CD4-positive, alpha-beta T cell treated with Interleukin-4 for 1 hour (primary cell): ENCODE data around the gene RSPRY1.
"Not testable (repeated sequence)": the region's sequence is repeated elsewhere in the genome, so short reads cannot be mapped to it uniquely, and the experiment has no call there.

Source experiments
- DNase-seq, 2 donors: peaks; one replicate each; pipeline ENCODE4 v3.0.0-alpha.2; 2020 to 2022

Gene RSPRY1

GRCh38 chr16:57186872-57187854, 1.0 kb downstream of the RSPRY1 start:
- DNase-seq = peak in 1 of 2 donors; percentile 34

- not testable (repeated sequence) for DNase-seq
Observed at GRCh38 chr16:57187902-57188710, 2.0 kb downstream of the RSPRY1 start.

- DNase-seq = no peak
Observed at GRCh38 chr16:57188711-57189002, 2.5 kb downstream of the RSPRY1 start.

GRCh38 chr16:57189527-57189926, 3.4 kb downstream of the RSPRY1 start:
- DNase-seq = not testable (repeated sequence)

- DNase-seq = no peak
Observed at GRCh38 chr16:57190136-57190535, 4.0 kb downstream of the RSPRY1 start.

GRCh38 chr16:57191056-57191571, 5.0 kb downstream of the RSPRY1 start:
- DNase-seq = no peak

- DNase-seq = no peak
Observed at GRCh38 chr16:57192146-57192545, 6.0 kb downstream of the RSPRY1 start.

DNA sequence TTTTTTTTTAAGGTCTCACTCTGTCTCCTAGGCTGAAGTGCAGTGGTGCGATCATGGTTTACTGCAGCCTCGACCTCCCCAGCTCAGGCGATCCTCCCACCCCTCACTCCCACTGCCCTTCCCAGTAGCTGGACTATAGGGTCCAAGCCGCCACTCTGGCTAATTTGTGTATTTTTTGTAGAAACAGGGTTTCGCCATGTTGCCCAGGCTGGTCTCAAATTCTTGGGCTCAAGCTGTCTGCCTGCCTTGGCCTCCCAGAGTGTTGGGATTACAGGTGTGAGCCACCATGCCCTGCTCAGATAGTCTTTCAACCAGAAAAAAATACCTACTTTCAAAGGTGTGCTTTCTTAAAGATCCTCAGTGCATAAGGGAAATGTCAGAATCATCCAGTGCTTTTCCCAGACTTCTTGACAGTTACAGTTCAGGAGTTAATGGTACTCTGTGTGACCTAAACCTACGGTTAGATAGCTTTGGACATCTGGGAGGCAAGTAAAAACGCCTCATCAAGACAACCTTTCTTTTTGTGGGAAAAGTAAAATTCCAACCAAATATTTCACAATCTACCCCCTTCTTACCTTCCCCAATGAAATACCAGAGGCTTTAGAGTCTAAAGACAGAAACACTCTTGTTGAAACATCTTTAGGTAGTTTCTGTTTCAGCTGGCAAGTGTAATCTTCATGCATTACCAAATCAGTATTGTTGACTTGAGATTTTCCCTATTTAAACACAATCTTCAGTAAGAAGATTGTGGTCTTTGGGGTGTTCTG, 6.8 kb downstream of the RSPRY1 start:
- no peak for DNase-seq

GRCh38 chr16:57194512-57194911, 8.4 kb downstream of the RSPRY1 start:
- DNase-seq = no peak

GRCh38 chr16:57196286-57196685, 10.2 kb downstream of the RSPRY1 start:
- DNase-seq = no peak

GRCh38 chr16:57196753-57197152, 10.6 kb downstream of the RSPRY1 start:
- no peak for DNase-seq

- not testable (repeated sequence) for DNase-seq
Observed at GRCh38 chr16:57200321-57200720, 14.2 kb downstream of the RSPRY1 start.

GRCh38 chr16:57200926-57201325, 14.8 kb downstream of the RSPRY1 start:
- DNase-seq = not testable (repeated sequence)

DNA sequence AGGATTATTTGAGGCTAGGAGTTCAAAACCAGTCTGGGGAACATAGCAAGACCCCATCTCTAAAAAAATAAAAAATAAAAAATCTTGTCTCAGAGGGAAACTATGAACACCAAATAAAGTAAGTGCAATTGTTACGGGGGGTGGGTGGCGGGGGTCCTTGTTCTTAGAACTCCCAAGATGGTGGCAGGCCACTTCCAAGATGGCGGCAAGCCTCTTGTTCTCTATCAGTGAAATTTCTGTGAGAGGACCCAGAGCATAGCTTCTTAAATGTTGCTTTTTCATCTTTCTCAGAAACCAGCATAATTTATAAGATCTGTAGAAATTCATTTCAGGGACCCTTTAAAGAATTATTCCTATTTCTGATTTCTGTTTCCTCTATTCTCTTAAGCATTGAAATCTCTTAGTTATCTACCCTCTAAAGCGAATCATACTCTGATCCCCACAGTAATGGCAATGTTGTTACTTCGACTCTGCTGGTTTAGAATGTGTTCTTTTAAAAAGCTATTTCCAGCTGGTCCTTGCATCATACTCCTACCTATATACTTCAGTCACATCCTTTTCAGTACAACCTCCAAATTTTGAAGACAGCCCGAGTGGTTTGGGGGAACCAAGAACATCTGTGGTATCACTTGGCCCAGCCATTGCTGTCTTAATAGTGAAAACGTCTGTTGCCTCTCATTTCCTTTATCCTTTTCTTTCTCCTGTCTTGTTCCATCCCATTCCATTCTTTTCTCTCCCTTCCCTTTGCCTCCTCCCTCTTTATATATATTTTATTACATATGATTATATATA, 16.2 kb downstream of the RSPRY1 start:
- DNase-seq = no peak

GRCh38 chr16:57203451-57203850, 17.3 kb downstream of the RSPRY1 start:
- no peak for DNase-seq

DNA sequence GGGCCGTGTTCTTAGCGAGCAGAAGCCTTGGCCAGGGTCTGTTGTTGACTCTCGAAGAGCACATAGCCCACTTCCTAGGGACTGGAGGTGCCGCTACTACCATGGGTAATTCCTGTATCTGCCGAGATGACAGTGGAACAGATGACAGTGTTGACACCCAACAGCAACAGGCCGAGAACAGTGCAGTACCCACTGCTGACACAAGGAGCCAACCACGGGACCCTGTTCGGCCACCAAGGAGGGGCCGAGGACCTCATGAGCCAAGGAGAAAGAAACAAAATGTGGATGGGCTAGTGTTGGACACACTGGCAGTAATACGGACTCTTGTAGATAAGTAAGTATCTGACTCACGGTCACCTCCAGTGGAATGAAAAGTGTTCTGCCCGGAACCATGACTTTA, 18.5 kb downstream of the RSPRY1 start:
- no peak for DNase-seq

DNA sequence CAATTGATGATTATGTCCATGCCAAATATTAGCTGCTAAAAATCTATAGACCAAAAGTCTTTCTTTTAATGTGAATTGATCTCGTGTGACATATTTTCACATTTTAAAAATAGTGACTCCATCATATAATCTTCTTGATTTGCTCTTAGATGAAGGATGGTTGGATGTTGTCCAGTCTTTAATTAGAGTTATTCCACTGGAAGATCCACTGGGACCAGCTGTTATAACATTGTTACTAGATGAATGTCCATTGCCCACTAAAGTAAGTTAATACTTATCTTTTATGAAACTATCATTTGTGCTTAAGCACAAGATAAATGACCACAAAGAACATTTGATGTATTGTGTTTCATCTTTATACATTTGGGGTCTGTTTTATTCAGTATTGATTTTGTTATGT, 22.8 kb downstream of the RSPRY1 start:
- no peak for DNase-seq

GRCh38 chr16:57209780-57210179, 23.7 kb downstream of the RSPRY1 start:
- DNase-seq = no peak

DNA sequence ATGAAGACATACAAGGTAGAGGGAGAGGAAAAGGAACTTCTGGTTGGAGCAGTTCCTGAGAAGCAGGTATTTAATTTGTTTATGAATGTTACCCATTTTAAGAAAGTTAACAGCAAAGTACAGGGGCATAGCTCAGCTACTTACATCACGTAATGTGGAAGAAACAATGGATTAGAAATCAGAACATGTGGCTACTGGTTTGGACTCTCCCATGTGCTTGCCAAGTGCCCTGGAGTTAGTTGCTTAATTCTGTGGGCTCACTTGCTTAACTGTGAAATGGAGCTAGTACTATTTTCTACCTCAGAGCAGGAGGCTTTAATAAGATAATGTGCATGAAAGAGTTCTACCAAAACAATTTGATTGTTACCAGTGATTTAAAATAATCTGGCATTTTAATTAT, 27.3 kb downstream of the RSPRY1 start:
- no peak for DNase-seq

DNA sequence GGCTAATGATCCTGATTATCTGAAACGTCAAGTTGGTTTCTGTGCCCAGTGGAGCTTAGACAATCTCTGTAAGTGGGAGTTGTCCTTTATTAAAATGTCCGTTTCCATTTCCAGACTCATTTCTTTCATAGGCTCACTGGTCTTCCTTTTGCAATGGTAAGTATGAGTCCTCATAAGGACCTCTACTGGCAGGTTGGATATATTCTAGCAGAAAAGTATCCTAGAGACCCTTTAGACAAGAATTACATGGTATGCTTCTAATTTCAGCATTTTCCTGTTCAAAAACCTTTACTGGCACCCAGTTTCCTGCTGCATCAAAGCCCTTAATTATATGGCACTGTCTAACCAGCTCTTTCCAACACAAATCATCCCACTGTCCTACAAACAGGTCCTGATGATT, 30.8 kb downstream of the RSPRY1 start:
- no peak for DNase-seq

DNA sequence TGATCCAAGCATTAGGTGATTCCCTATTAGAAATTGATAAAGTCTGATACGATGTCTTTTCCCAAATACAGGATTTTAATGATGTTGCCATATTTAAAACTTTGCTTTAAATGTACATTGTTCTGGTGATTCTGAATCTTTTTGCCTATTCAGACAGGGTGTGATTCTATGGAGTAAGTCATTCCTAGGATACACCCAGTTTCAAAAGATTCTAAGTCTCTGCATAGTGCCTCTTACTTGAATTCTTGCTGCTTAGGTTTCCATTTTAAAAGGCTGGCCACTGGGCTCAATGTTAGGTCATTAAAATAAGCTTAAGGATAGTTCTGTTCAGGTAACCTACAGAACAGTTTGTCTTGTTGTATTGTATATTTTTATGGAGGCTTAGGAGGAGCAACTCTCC, 36.9 kb downstream of the RSPRY1 start:
- DNase-seq = no peak
